Stimulated activated CD8-positive, alpha-beta memory T cell treated with anti-CD3 and anti-CD28 coated beads, Interleukin-12 subunit alpha, Interleukin-12 subunit beta, amount 100 ng/mL, for 4 hours (primary cell): Measurements from ENCODE around the gene PTPRF.

Experiments used
- DNase-seq: peaks from one replicate; pipeline ENCODE4 v3.0.0-alpha.2; 2020; ENCODE audit warnings: low read depth

The PTPRF gene

DNA sequence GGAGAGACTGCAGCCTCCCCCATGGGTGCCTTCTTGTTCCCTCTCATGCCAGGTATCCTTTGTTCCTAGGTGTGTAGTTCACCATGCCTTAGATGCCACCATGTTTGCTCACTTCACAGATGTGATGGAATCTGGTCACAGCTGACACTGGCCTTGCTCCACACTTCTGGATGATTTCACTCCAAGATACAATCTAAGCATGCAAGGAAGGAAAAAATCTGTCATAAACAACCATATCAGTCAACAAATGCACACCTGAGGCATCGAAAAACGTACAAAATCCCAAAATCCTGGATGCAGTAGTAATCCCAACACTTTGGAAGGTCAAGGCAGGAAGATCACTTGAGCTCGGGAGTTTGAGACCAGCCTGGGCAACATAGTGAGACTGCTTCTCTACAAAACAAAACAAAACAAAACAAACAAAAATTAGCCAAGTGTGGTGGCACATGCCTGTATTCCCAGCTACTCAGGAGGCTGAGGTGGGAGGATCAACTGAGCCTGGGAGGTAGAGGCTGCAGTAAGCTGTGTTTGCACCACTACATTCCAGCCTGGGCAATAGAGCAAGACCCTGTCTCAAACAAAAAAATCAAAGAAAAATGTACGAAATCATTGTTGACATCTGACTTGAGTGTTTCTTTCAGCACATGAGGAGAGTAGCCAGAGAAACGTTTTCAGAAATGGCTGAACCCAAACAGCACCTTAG, 17.1 kb upstream of the PTPRF start:
- no peak for DNase-seq

DNA sequence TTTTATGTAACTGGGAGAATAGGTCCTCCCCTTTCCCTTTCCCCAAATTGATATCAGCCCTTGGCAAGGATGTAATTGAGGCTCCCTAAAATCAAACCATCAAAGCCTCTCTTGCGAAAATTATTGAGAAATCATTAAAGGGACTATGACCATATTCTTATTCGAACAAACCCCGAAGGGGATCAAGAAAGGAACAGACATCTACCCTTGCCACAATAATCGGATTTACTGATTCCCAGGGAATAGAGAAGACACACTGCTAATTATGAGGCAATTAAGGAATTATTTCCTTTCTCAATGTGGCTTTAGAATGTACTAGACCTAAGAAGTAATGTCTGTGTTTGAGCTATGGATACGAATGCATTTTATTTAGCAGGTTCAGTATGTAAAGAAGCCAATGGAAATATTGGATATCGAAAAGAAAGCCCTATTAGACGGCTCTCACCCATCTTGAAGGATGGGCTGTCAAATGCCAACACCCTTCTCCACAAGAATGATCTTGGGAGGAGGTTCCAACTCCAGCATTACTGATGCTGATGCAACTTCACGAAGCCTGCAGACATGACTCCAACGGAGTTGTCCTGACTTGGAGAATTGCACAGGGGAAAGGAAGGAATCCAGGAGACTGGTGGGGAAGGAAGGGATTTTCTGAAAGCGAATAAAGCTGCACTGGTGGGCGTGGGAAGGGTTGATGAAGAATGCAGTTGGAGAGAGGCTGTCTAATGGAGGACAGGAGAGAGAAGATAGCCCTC, 11.6 kb upstream of the PTPRF start:
- no peak for DNase-seq

DNA sequence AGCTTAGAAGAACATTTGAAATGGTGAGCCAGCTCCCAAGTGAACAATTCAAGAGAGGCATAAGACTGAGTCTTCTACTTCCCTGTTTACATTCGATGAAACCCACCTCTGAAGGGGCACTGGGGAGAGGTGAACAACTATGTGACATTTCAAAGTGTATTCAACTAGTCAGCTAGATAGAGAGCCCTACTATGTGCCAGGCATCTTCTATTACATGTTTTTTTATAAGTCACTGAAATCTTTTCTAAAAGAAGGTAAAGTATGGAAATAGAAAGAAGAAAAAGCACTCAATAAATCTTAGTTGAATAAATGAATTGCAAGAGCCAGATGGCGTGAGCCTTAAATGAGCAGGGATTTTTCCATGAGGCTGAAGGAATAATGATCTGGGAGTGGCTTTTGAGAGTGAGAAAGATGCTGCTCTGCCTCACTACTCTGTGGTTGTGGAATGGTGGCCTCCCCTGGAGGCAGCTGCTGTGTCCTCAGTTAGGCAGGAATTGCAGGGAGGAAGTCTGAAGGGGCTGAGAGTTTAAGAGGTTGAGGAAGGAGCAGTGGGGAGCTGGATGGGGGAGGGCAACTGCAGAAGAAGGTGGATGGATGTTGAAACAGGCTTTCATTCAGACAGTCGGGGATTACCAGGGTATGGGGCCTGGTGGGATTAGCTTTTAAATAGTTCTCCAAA, 10.4 kb upstream of the PTPRF start:
- DNase-seq, result no peak

DNA sequence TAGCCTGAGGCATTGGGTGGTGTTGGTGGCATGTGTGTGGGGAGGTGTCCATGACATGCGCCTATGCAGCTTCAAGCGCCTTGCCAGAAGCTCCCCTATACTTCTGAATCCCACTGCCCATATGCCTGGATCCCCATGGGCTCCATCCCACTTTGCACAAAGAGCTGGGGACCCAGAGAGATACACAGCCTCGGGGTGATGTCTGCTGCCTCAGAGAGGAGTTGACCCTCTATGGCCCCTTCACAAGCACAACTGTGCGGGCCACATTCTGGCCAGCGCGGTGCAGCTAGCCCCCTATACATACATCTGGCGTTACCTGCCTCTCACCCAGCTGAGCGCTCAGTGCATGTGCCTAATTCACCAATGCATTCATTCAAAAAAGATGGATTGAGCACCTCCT, 9.6 kb upstream of the PTPRF start:
- DNase-seq, result no peak

DNA sequence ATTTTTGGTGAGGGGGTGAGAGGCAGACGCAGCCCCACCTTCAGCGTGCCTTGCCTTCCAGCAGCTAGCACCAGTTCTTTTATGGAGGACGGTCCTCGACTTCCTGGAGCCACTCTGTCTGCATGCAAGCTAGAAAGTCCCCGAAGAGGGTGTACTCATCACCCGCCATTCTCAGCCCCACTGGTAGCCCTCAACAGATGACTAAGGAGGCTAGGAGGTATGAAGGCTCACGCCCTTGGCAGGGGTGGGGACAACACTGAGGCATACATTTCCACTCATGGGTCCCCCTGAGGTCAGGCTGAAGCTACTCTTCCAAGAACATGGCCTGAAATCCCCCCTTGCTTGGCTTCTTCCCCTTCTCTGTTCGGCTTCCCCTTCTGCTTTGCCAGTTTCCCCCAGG, 8.9 kb upstream of the PTPRF start:
- DNase-seq, result no peak

DNA sequence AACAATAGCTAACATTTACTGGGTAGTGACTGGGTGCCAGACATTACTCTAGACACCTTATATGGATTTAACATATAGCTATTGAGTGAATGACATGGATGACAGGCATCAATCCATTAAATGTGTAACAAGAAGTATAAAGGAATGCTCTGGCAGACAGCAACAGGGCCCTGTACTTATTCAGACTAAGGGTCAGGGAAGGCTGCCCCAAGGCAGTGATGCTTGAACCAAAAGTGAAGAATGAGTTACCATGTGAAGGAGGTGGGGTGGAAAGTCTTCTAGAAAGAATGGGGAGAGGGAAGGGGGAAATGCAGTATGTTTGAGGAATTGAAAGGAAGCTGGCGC, 8.3 kb upstream of the PTPRF start:
- DNase-seq, result no peak

DNA sequence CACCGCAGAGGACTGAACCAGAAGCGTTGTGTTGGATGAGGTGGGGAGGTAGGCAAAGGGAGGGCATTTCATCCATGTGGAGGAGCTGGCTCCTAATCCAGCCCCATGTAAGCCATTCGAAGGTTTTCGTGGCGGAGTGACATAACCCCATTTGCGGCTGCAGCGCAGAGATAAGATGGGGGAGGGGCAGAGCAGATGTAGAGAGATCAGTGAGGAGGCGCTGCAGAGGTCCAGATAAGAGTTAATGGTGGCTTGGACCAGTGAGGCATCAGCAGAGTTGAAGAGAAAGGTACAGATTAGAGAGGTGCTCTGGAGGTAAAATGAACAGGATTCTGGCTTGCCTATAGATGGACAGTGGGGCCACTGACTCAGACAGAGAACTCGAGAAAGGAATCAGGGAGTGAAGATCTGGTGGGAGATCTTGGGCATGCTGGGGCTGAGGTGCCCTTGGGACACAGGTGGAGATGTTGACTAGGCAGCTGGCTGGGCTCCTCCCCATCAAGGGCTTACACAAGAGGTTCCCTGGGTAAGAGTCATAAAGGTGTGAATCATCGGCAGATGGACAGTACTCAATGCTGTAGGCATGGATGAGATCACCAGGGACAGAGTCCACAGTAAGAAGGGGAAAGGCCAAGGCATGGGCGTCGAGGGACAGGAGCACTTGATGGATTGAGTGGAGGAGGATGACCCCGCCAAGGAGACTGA, 7.8 kb upstream of the PTPRF start:
- DNase-seq, result no peak

DNA sequence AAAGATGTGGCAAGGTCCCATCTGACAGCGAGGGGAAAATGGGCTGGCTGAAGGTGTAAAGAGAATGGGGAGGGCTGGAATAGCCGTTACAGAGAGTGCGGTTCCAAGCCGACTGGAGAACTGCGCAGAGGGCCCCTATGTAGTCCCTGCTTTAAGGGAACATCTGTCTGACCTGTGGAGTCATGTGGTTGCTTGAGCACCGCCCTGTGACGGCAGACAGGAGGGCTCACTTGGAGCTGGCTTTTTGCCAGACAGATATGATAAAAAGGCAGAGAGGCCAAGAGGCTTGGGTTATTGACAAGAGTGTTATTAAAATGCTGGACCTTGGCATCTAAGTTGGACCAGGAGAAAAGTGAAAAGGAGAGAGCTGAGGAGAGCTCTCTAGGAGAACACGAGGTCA, 5.9 kb upstream of the PTPRF start:
- DNase-seq, result no peak

DNA sequence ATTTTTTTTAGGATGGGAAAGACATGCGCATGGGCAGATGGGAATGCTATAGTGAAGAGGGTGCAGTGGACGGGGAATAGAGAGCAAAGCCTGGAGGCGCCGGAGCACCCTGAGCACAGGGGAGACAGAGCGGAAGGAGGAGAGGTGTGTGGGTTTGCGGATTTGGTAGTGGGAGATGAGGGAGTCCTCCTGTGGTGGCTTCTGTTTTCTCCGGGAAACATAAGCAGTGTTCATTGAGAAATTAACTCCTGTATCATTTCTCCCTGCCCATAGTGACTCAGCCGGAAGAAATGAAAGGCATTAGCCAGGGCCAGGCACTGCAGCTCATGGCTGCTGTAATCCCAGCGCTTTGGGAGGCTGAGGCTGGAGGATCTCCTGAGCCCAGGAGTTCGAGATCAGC, 4.7 kb upstream of the PTPRF start:
- no peak for DNase-seq

DNA sequence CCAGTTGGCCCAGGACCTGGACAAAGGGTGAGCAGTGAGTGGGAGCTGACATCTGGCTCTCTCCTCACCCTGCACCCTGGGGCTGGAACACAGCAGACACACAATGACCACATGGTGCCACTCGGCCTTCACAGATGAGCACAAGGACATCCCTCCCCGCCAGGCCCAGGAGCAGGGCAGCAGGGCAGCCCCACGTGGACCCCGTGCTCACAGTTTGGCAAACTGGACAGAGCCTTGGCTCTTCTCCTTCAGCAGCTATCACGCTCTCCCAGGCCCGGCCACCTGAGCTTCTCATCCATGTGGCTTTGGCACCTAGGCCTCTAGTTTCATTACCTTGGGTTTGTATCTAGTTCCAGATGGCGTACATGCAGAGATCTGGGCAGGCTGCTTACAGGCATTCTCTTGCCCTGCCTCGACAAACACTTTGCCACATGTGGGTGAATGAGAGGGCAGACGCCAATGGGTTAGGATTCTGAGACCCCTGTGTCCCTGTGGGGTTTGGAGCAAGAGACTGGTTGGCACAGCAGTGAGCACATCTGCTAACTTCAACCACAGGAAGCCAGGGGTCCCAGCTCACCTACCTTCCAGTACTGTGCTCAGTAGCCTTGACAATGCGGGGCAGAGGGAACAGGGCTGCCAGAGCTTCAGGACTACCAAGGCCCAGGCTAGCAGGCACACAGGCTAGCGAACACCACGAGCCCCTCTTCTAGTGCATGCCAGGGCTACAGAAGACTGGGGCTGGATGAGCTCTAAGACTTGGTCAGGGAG, 3.4 kb upstream of the PTPRF start:
- no peak for DNase-seq

DNA sequence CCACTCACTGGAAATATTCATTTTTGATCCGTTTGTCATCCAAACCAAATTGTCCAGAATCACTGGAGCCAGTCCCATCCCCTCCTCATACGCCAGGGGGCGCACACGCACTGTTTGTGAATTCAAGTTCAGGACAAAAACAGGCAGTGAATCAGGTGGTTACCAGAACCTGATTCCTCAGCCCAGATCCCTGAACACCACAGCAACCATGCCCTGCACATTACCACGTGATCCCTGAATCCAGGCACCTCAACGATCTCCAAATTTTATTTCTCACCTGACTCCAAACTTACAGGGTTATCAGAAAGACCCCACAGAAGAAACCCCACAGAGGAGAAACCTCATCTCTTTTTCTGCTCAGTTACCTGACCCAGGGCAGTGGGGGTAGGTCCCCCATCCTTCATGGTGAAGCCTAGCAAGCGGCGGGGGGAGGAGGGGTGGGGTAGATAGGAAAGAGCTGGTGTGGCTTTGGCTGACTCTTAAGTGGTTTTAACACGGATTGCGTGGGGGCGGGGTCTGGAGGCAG, 1.4 kb upstream of the PTPRF start:
- peak; percentile 59 for DNase-seq

DNA sequence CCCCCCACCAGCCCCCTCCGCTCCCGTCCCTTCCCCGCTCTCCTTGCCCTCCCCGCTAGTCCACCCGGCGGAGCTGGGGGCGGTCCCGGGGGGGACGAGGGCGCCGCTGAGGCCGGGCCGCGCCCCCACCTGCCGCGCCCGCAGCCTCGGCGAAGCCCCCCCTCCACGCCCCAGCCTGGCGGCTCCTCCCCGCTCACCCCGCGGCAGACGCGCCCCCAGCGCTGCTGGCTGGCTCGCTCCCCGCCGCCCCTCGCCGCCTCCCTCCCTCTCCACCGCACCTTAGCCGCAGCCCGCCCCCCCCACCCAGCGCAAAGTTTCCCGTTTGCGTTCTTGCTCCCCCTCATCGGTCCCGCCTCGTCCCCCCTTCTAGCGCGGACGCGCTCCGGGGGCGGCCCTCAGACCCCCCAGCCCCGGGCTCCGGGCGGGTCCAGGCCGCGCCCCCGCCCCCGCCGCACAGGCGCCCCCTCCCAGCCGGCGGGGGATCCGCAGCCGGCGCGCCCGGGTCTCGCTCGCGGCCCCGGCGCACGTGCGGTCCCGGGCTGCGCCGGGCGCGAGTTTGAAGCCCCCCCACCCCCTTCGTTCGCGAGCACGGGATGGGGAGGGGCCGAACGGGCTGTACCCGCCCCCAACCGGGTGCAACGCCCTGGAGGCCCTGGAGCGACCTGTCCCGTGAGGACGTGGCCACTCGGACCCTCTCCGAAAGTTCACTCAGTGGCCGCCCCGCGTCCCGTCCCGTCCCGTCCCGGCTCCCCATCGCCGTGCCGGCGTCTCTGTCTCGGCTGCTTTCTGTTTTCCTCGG, 623 bp downstream of the PTPRF start:
- no peak for DNase-seq

DNA sequence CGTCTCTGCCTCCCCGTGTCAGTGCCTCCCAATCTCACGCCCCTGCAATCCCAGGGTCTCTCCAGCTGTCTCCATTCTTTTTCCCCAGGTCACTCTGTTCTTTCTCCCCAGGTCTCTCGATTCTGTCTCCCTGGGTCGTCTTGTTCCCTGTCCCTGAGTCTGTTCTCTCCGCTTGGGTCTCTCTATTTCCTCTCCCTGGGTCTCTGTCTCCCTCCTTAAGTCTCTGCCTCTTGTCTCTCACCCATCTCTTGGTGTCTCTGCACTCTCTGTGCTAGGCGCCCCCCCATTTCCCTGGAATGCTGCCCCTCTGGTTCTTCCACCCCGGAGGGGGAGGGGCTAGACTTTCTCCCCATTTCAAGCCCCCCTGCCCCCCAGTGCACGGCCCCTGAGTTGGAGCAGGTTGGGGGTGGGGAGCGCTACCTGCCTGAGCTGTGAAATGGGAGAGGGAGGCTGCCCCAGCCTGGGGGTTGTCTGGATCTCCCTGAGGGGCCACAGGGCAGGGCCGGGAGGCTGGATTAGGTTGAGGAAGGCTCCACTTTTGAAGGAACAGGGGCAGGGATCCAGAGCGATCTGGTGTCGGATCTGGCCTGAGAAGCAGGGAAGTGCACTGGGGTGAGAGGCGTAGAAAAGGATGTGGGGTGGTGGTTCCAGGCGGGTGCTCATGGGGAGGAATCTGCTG, 1.4 kb downstream of the PTPRF start:
- DNase-seq, result no peak

DNA sequence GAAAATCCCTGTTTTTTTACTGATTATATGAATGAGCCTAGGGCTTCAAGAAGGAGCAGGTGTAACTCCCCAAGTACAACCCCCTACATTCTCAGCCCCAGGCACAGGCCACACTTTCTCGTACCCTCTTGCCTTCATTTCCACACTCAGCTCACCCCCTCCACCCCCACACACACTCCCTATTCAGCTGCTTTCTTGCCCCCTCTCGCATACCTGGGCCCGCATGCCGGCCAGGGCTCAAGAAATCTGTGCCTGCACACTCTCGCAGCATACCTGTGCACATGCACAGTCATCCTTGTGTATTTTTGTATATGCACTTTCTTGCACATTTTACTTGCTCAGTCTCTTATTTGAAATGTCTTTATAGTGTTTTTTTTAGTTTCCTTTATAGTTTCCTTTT, 2.0 kb downstream of the PTPRF start:
- DNase-seq, result no peak

DNA sequence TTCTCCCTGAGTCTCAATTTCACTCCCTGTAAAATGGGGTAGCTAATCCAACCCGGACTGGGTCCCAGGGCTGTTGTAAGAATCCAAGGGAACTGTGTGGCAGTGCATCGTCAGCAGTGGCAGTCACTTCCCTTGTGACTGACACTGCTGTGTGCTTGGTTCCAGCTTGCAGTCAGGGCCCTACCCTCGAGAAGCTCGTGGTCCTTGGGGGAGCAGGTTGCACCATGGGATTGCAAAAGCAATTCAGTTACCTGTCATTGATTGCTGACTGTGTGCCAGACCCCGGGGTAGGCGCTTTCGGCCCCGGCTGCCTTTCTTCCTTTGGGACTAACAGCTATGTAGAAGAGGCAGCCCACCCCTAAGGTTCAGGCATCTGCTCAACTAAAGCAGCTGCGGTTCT, 2.9 kb downstream of the PTPRF start:
- DNase-seq, result no peak

DNA sequence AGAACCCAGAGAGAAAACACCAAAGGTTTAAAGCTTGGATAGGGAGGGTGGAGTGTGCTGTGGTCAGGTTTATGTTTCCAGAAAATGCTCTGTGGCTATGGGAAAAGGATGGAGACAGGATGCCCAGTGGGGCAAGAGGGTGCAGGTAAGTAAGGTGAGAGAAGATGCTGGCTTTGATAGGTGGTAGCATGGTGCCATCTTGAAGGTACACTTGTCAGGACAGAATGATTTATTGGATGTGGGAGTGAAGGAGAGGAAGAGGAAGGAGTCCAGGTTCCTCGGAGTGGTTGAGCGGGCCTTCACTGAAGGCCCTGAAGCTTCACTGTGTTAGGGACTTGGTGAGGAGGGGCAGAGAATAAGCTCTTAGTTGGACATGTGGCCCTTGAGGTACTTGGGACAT, 3.6 kb downstream of the PTPRF start:
- no peak for DNase-seq

DNA sequence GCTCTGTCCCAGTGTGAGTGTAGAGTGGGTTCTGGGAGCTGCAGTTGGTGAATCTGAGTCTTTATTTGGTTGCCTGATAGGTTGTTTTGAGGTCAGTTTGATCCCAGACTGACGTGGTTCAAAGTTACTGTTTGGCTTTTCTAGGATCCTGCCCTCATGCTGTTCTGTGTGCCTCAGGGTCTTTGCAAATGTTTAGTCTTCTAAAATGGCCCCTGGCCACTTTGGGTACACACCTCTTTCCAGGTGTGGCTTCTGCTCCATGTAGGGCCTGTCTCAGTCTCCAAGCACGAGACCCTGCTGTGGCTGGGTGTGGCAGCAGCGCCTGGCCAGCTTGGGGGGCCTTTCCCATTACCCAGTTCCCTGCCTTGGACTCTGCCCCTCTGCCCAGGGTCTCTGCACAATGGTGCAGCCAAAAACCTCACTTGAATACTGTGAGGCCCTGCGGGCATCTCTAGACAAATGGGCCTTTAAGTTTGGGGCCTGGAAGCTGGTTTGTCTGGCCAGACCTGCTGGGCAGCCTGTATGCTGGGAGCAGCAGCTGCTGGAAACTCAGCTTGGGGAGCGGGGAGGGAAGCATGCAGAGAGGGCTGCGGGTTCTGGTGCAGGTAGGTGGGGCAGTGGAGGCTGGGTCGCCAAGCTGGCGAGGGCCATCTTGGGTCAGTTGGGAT, 5.6 kb downstream of the PTPRF start:
- no peak for DNase-seq

DNA sequence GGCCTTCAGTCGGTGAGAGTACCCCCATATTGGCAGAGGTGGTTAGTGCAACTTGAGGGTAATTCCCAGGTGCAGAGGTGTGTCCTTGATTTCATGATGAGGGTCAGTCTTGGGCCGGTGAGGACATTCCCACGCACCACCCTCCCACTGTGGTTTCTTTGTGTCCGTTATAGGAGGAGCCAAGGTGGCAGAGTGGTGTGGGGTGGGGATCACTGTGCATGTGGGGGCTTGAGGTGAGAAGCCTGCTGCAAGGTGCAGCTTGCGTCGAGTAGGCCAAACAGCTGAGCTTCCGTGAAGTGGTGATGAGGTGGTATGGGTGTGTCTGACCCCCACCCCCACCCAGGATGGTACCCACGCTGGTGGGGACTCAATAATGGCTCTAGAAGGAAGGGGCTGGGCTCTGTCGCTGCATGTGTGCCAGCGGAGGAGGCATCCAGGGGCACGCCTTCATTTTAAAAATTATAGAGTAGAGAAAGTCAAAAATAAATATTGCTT, 6.2 kb downstream of the PTPRF start:
- no peak for DNase-seq

DNA sequence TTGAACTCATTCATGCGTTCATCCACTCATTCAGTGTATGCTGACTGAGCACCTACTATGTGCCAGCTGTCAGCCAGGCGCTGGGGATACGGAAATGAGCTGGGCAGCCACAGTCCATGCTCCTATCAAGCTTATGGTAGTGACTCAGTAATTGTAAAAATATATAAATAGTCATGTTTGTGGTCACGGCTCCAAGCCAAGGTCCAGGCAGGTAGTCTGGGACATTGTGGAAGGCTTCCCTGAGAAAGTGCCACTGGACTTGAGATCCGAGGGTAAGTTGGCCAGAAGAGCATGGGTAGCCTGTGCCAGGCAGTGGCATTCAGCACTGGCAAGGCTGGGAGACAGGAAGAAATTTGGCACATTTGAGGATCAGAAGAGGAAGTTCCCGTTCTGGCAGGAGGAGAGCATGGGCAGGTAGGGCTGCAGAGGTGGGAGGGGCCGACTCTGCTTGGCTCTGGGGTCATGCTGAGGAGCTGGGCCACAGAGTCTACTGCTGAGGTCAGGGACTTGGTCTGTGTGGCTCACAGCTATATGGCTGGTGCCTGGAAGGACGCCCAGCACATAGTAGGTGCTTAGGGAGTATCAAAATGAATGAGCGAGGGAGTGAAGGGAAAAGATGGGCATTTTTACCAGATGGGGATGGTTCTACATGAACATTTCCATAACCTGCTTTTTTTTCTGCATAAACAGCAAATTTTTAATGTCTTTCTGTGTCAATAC, 6.9 kb downstream of the PTPRF start:
- DNase-seq, result no peak
